IPS-18a (cell line): ENCODE measurements around the gene GALNT6.
"Not testable (repeated sequence)": the region's sequence is repeated elsewhere in the genome, so short reads cannot be mapped to it uniquely, and the experiment has no call there.

ENCODE experiments used
- H3K27ac ChIP-seq: one replicate; pipeline ENCODE4 v1.5.1; 2013; ENCODE audit warnings: low read length
- H3K27me3 ChIP-seq: one replicate; pipeline ENCODE4 v1.6.1; 2013; ENCODE audit warnings: mild to moderate bottlenecking, low read length; ENCODE audit not compliant: control insufficient read depth, insufficient read depth
- H3K36me3 ChIP-seq: one replicate; pipeline ENCODE4 v1.6.1; 2013; ENCODE audit warnings: low read depth, low read length; ENCODE audit not compliant: control insufficient read depth
- H3K4me1 ChIP-seq: one replicate; pipeline ENCODE4 v1.6.1; 2013; ENCODE audit warnings: low read depth, low read length; ENCODE audit not compliant: control insufficient read depth
- H3K4me3 ChIP-seq: one replicate; pipeline ENCODE4 v1.5.1; 2013; ENCODE audit warnings: low read length
- H3K9ac ChIP-seq: one replicate; pipeline ENCODE4 v1.6.1; 2013; ENCODE audit warnings: mild to moderate bottlenecking, low read length, moderate library complexity
- H3K9me3 ChIP-seq: one replicate; pipeline ENCODE4 v1.6.1; 2013; ENCODE audit warnings: low read depth, low read length; ENCODE audit not compliant: control insufficient read depth

Gene GALNT6

DNA sequence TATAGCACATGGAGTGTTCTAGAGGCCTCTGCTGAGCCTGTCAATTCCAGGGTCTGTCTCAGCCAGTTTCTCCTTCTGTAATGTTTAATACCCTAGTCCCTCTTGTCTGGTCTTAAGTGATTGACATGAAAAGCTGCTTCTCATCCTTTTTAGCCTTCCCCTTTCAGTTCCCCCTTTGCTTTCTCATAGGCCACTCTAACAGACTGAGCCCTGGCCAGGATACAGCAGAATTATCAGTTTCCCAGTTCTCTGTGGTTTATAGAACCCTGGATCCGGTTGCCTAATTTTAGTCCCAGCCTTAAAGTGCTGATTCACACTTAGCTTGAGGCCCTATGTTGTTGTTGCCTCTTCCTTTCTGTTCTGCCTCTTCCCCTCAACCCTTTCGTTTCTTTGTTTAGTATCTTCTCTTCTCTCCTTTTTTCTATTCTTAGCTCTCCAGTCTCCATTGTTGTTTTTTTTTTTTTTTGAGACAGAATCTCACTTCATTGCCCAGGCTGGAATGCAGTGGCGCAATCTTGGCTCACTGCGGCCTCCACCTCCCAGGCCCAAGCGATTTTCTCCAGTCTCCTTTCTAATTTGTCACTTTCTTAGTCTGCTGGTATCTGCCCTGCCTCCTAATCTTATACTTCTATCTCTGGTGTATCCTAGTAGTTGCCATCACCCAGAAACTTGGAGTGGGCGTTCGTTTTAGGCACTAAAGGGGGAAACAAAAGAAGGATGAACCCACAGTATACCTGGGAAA is 64.3 kb downstream of the GALNT6 start:
- Histone ChIP-seq H3K27ac (no peak overlapping the region), H3K36me3 (no peaks in the 10 kb centered on the region), H3K4me3 (no peak overlapping the region), H3K9ac (no peak overlapping the region), H3K4me1 (no peaks in the 10 kb centered on the region), H3K9me3 (no peaks in the 10 kb centered on the region), H3K27me3 (no peaks in the 10 kb centered on the region)

DNA sequence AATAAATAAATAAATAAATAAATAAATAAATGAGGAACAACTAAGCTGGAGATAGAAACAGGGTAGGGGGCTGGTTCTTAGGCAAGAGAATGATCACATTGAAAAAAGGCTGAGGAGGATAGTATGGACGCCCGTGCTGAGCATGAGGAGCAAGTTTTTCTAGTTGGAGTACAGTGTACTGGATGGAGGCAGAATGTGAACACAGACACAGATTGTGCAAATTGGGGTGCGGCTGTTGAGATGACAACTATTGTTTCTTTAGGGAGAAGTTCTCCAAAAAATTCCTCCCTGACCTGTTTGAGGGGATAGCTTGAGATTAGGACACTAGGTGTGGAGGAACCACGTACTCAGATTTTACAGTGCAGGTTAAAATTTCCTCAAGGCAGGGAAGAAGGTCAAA is 66.3 kb downstream of the GALNT6 start:
- H3K27me3 ChIP-seq, result no peaks in the 10 kb centered on the region
- H3K9me3 ChIP-seq, result no peaks in the 10 kb centered on the region
- no peaks in the 10 kb centered on the region for H3K36me3 ChIP-seq
- H3K9ac ChIP-seq, result no peak overlapping the region
- no peak overlapping the region for H3K4me3 ChIP-seq
- H3K4me1 ChIP-seq, result peaks cover 9% of the 10 kb centered on the region
- H3K27ac ChIP-seq, result no peak overlapping the region

DNA sequence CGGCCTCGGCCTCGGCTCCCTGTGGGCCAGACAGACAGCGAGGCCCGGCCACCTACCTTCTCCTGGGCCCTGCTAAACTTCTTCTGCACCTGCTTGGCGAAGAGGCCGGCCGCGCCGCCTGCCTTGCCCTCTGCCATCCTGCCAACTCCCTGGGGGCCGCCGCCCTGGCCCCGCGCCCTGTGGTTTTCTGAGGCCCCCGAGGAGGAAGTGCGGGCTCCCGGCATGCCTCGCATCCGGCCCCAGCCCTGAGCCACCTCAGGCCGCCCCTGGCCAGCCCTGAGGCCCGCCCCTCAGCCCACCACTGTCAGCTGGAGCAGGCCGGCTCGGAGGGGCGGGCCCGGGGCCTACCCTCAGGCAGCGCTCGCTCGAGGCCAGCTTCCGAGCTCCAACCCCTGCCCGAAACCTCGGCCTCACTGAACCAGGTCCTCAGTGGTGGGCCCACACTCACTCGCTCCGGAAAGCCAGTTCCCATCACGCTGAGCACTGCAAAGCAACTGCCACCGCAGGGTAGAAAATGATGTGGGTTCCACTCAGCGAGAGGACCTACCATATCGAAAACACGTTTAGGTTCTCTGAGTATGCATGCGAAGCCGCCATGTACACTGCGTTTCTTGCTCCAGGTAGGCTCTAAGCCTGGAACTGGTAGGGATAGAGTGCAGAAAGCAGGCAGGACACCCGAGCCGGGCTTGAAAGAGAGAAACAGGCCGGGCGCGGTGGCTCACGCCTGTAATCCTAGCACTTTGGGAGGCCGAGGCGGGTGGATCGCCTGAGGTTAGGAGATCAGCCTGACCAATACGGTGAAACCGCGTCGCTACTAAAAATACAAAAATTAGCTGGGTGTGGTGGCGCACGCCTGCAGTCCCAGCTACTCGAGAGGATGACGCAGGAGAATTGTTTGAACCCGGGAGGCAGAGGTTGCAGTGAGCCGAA is 67.0 kb downstream of the GALNT6 start, which contains the start of gene BIN2:
Gene BIN2, minus strand, starts transcription at position 209 of the 930 bp plus-strand sequence. Its CDS starts 72 bp downstream, at position 137.
- no peak within 1 kb of the TSS for H3K27ac ChIP-seq
- H3K4me3 ChIP-seq, result no peak within 1 kb of the TSS
- H3K9ac ChIP-seq, result no peak within 1 kb of the TSS
- no peaks in the 10 kb centered on the region for H3K27me3 ChIP-seq
- H3K36me3 ChIP-seq, result no peaks in the 10 kb centered on the region
- no peaks in the 10 kb centered on the region for H3K9me3 ChIP-seq
- H3K4me1 ChIP-seq, result peaks cover 9% of the 10 kb centered on the region

DNA sequence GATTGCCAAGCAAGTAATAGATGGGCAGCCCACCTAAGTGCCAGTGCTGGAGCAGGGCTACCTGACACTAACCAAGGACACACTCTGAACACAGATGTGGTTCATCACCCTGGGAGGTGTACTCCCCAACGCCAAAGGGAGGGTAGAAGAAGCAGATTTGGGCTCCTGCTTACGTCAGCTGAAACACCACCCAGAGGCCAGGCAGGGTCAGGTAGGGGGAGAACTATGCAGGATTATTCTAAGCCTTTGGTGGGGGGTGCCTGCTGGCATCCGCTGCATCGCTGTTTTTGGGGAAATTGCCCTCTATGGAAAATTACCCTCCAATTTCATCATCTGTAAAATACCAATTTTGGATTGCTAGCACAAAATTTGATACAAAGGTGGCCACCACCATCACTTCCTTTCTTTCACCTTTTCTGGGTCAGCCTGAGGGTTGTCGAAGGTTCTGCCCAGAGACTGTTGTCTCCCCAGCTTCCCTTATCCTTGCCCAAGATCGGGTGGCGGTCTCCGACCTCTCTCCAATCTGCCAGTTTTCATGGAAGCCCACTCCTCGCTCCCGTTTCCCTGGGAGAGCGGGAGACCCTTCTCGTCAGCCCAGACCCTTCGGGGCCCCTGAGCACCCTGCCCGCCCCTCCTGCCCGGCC is 67.8 kb downstream of the GALNT6 start:
- Histone ChIP-seq H3K9ac (no peak overlapping the region), H3K27ac (no peak overlapping the region), H3K4me3 (no peak overlapping the region), H3K9me3 (no peaks in the 10 kb centered on the region), H3K36me3 (no peaks in the 10 kb centered on the region), H3K4me1 (peaks cover 14% of the 10 kb centered on the region), H3K27me3 (no peaks in the 10 kb centered on the region)

DNA sequence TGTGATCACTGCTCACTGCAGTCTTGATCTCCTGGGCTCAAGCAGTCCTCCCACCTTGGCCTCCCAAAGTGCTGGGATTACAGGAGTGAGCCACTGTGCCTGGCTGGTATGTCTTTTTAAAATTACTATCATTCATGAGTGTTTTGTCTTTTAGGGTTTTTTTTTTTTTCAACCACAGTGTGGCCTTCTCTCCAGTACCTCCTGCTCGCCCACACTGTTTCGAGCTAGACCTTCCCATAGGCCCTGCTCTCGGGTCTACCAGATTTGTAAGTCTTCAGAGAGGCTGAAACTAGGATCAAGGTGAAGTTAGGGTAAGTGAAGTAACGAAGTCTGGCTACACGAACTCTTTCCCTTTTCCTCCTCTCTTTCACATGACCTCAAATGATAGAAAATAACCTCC is 68.8 kb downstream of the GALNT6 start:
- H3K4me3 ChIP-seq, result no peak overlapping the region
- no peak overlapping the region for H3K9ac ChIP-seq
- H3K36me3 ChIP-seq, result no peaks in the 10 kb centered on the region
- no peak overlapping the region for H3K27ac ChIP-seq
- H3K9me3 ChIP-seq, result no peaks in the 10 kb centered on the region
- H3K27me3 ChIP-seq, result no peaks in the 10 kb centered on the region
- peaks cover 14% of the 10 kb centered on the region for H3K4me1 ChIP-seq

DNA sequence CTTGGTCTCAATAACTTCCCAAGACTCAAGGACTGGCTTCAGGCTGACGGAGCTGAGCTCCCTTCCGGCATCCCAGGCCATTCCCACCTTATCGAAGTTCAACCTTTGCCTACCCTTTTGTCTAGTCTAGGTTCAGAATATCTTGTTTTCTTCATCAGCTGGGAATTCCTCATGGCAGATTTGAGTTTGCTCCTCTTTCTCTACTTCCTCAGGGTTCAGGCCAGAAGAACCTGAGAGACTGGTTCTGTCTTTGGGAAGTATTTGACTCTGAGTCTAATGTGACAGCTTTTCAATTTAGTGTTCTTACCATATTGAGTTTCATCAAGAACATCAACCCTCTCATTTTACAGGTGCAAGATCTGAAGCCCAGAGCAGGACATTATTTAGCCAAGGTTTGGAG is 69.3 kb downstream of the GALNT6 start:
- Histone ChIP-seq H3K36me3 (no peaks in the 10 kb centered on the region), H3K4me3 (no peak overlapping the region), H3K9me3 (no peaks in the 10 kb centered on the region), H3K27ac (no peak overlapping the region), H3K27me3 (no peaks in the 10 kb centered on the region), H3K9ac (no peak overlapping the region), H3K4me1 (peaks cover 14% of the 10 kb centered on the region)

DNA sequence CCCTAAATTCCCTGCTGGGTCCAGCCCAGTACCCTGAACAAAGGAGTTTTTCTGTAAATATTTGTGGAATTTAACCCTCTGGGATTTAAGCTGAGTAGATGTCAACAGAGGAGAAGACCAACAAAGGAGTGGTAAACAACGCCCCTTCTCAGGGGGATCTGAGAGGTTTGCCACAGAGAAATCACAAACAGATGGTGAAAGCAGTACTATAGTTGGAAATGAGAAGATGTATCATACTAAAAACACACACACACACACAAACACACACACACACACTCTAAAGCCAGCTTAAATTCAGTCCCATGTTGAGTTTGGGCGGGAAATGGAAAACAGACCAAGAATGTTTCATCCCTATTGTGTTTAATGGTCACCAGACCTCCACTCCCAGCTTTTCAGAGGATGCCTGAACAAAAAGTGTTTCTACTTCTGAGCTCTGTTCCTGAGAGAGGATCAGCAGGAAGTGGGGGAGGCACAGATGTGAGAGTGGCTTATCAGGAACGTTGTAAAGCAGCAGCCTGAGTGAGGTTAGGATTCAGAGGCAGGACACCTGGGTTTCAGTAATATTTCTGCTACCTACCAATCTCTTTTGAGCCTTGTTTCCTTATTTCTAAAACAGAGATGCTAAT is 70.4 kb downstream of the GALNT6 start:
- peak overlapping the region; percentile 83 for H3K27ac ChIP-seq
- peak overlapping the region; percentile 18 for H3K9ac ChIP-seq
- no peaks in the 10 kb centered on the region for H3K9me3 ChIP-seq
- H3K36me3 ChIP-seq, result no peaks in the 10 kb centered on the region
- peak overlapping the region; percentile 7 for H3K4me3 ChIP-seq
- H3K27me3 ChIP-seq, result no peaks in the 10 kb centered on the region
- peaks cover 14% of the 10 kb centered on the region for H3K4me1 ChIP-seq

DNA sequence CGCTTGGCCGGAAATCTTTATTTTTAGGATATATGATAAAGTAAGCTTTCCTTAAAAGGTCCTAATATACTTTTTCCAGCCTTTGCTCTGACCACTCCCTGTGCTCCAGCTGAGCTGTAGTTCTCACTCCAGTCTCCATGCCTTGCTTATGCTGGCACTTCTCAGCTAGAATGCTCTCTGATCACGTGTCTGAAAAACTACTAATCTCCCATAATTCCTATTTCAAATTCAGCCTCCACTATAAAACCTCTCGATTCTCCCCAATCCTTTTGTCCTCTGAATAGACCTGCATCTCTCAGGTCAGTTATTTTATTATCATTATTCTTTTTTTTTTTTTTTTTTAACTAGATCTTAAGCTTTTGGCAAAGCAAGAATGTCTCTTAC is 70.9 kb downstream of the GALNT6 start:
- Histone ChIP-seq H3K27me3 (no peaks in the 10 kb centered on the region), H3K9ac (no peak overlapping the region), H3K9me3 (no peaks in the 10 kb centered on the region), H3K36me3 (no peaks in the 10 kb centered on the region), H3K4me1 (peaks cover 14% of the 10 kb centered on the region), H3K27ac (no peak overlapping the region), H3K4me3 (no peak overlapping the region)

DNA sequence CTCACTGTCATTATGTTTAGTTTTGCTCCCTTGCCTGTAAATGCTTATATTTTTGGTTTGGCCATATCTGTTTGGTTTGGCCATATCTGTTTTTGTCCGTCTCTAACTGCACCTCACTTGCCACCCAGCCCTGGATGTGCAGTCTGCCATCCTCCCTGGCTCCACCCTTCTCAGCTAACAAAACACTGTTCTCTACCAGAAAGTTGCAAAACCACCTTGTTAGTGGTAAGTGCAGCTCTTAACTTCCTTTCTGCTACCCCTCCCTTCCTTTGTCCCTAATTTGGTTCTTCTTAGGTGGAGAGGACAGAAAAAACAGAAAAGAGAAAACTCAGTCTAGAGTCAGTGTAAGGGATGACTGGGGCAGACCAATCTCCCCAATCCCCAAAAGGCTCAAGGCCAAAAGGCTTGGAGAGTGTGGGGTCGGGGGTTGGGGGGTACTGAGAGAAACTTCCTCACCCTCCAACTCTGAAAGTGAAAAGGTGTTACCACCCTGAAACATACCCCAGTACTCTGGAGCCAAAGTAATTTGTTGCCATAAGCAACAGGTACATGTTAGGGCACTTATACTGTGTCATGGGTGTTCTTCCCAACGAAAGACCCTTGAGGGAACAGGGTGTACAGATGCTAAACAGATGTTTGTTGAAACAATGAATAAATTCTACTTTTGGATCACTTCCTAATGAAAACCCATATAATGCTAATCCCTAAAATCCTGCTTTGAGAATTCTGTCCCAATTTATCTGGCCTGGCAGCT is 72.2 kb downstream of the GALNT6 start:
- H3K9ac ChIP-seq, result no peak overlapping the region
- H3K36me3 ChIP-seq, result no peaks in the 10 kb centered on the region
- H3K27ac ChIP-seq, result no peak overlapping the region
- peaks cover 14% of the 10 kb centered on the region for H3K4me1 ChIP-seq
- H3K4me3 ChIP-seq, result no peak overlapping the region
- H3K9me3 ChIP-seq, result no peaks in the 10 kb centered on the region
- H3K27me3 ChIP-seq, result no peaks in the 10 kb centered on the region

DNA sequence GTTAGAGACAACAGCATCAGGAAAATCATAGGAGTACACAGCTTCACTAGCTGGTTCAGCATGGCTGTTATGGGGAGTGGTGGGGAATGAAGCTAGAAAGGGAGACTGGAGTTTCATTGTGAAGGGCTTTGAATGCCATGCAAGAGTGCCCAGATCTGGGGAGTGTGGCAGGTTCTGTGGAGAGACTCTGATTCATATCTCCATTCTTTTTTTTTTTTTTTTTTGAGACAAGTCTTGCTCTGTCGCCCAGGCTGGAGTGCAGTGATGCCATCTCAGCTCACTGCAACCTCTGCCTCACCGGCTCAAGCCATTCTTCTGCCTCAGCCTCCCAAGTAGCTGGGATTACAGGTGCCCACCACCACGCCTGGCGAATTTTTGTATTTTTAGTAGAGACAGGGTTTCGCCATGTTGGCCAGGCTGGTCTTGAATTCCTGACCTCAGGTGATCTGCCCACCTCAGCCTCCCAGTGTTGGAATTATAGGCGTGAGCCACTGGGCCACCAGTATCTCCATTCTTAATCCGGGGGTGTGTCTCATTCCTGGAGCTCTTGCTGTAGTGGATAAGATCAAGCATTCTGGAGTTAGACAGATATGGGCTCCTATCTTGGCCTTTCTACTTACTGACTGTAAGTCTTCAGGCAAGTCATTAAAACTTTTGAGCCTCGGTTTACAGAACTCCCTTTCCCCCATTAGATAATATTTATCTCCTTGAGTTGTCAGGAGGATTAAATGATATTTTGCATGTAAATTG is 73.0 kb downstream of the GALNT6 start:
- H3K4me1 ChIP-seq, result peaks cover 14% of the 10 kb centered on the region
- H3K4me3 ChIP-seq, result not testable (repeated sequence)

More for the DNA sequence above, 73.0 kb downstream of the GALNT6 start:
- not testable (repeated sequence) for H3K27ac ChIP-seq, H3K36me3 ChIP-seq, H3K9ac ChIP-seq, H3K9me3 ChIP-seq, H3K27me3 ChIP-seq
